HG03108 (cell line): Measurements from ENCODE around the gene ANKRD11.

Source experiments
- ATAC-seq: cut with Tn5 transposase; IDR thresholded peaks from one replicate; pipeline ENCODE4 v1.9.1; 2021; ENCODE audit warnings: moderate library complexity; ENCODE audit not compliant: unreplicated experiment

Gene ANKRD11

GRCh38 chr16:89507214-89507833 lies 17.0 kb upstream of the ANKRD11 start:
- ATAC-seq, result no peak

- ATAC-seq, result no peak
Measured at GRCh38 chr16:89506791-89507191, 16.4 kb upstream of the ANKRD11 start.

GRCh38 chr16:89506113-89506504 lies 15.7 kb upstream of the ANKRD11 start:
- no peak for ATAC-seq

GRCh38 chr16:89505204-89506112 lies 15.1 kb upstream of the ANKRD11 start:
- ATAC-seq, result peak; percentile 52

- no peak for ATAC-seq
Measured at GRCh38 chr16:89504091-89504490, 13.7 kb upstream of the ANKRD11 start.

- ATAC-seq, result no peak
Measured at GRCh38 chr16:89502081-89502843, 11.9 kb upstream of the ANKRD11 start.

GRCh38 chr16:89499767-89500166 lies 9.4 kb upstream of the ANKRD11 start:
- no peak for ATAC-seq

- no peak for ATAC-seq
Measured at GRCh38 chr16:89498839-89499238, 8.5 kb upstream of the ANKRD11 start.

- ATAC-seq, result no peak
Measured at GRCh38 chr16:89495121-89495520, 4.8 kb upstream of the ANKRD11 start.

GRCh38 chr16:89493776-89494175 lies 3.4 kb upstream of the ANKRD11 start:
- no peak for ATAC-seq

- ATAC-seq, result no peak
Measured at GRCh38 chr16:89491974-89492687, 1.8 kb upstream of the ANKRD11 start.

- no peak for ATAC-seq
Measured at GRCh38 chr16:89491238-89491869, 993 bp upstream of the ANKRD11 start.

GRCh38 chr16:89489898-89490438 lies 393 bp downstream of the ANKRD11 start:
- no peak for ATAC-seq

- ATAC-seq, result no peak
Measured at GRCh38 chr16:89489040-89489897, 1.1 kb downstream of the ANKRD11 start.

GRCh38 chr16:89485701-89486246 lies 4.6 kb downstream of the ANKRD11 start:
- no peak for ATAC-seq

- ATAC-seq, result no peak
Measured at GRCh38 chr16:89484923-89485679, 5.3 kb downstream of the ANKRD11 start.

- no peak for ATAC-seq
Measured at GRCh38 chr16:89484041-89484501, 6.3 kb downstream of the ANKRD11 start.

GRCh38 chr16:89482817-89483205 lies 7.5 kb downstream of the ANKRD11 start:
- ATAC-seq, result no peak
